Neuron (in vitro differentiated cells): ENCODE measurements around the gene MTCL1.

ENCODE experiments used
- H2AFZ ChIP-seq: one replicate; pipeline ENCODE4 v1.6.1; 2013; ENCODE audit warnings: low read depth, mild to moderate bottlenecking, inconsistent platforms, low read length, moderate library complexity
- H3K27me3 ChIP-seq: one replicate; pipeline ENCODE4 v1.6.1; 2013; ENCODE audit warnings: low read length; ENCODE audit not compliant: insufficient read depth
- H3K36me3 ChIP-seq: one replicate; pipeline ENCODE4 v1.6.1; 2013; ENCODE audit warnings: low read length; ENCODE audit not compliant: insufficient read depth
- H3K4me1 ChIP-seq: one replicate; pipeline ENCODE4 v1.6.1; 2013; ENCODE audit warnings: low read length; ENCODE audit not compliant: insufficient read depth
- H3K4me3 ChIP-seq: 2 replicates; pipeline ENCODE4 v1.5.1; 2013; ENCODE audit warnings: mild to moderate bottlenecking, low read length, moderate library complexity
- H3K9me3 ChIP-seq: one replicate; pipeline ENCODE4 v1.6.1; 2013; ENCODE audit warnings: low read length

MTCL1 gene

GRCh38 chr18:8826971-8827370 is 121.6 kb downstream of the MTCL1 start:
- Histone ChIP-seq H2AFZ (no peak overlapping the region), H3K36me3 (peaks cover 23% of the 10 kb centered on the region), H3K4me1 (peaks cover 2% of the 10 kb centered on the region), H3K27me3 (no peaks in the 10 kb centered on the region), H3K9me3 (peaks cover 7% of the 10 kb centered on the region), H3K4me3 (no peak overlapping the region)

- no peak overlapping the region for H3K4me3 ChIP-seq
- H3K4me1 ChIP-seq = peaks cover 2% of the 10 kb centered on the region
- peaks cover 7% of the 10 kb centered on the region for H3K9me3 ChIP-seq
- H2AFZ ChIP-seq = no peak overlapping the region
- H3K36me3 ChIP-seq = peaks cover 23% of the 10 kb centered on the region
- no peaks in the 10 kb centered on the region for H3K27me3 ChIP-seq
Observed at GRCh38 chr18:8828300-8828699, 122.9 kb downstream of the MTCL1 start.

DNA sequence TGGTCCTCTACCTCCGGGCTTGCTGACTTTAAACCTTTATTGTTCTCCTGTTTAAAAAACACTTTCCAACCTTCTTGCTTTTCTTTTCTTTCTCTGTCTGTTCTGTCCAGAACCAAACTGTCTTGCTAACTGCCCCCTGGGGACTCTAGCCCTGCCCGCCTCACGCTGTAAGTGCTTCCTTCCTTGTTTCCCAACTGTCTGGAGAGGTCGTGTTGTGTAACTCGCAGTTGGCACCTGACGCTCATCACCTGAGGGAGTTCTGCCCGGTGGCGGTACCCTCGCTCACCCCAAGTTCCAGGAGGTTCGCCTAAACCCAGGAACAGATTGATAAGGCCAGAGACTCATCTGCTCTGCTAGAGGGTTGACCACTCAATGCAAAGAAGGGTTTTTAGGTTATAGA is 123.4 kb downstream of the MTCL1 start:
- H3K36me3 ChIP-seq = peaks cover 23% of the 10 kb centered on the region
- H2AFZ ChIP-seq = no peak overlapping the region
- peaks cover 7% of the 10 kb centered on the region for H3K9me3 ChIP-seq
- no peak overlapping the region for H3K4me3 ChIP-seq
- H3K4me1 ChIP-seq = peaks cover 2% of the 10 kb centered on the region
- no peaks in the 10 kb centered on the region for H3K27me3 ChIP-seq

GRCh38 chr18:8830067-8831060 is 125.0 kb downstream of the MTCL1 start:
- H3K4me3 ChIP-seq = no peak overlapping the region
- no peaks in the 10 kb centered on the region for H3K27me3 ChIP-seq
- peaks cover 2% of the 10 kb centered on the region for H3K4me1 ChIP-seq
- H2AFZ ChIP-seq = no peak overlapping the region
- peaks cover 5% of the 10 kb centered on the region for H3K9me3 ChIP-seq
- H3K36me3 ChIP-seq = peaks cover 13% of the 10 kb centered on the region

DNA sequence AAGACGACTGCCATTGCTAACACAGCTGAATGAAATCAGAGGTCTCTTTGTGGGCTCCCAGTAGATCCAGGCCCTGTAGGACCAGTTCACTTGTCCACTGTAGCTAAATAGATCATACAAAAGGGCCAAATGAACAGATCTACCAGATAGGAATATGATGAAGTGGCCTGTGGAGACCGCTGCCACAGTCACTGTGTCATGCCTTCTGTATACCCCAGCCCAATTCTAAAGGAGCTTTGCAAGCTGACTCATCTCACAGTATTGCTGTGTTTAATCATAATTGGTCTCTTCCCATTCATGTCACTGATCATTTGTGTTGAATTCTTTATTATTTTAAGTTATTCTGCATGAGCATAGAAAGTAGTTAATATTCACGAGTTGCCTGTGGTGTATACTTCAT is 125.8 kb downstream of the MTCL1 start:
- Histone ChIP-seq H3K36me3 (peaks cover 7% of the 10 kb centered on the region), H3K9me3 (peaks cover 4% of the 10 kb centered on the region), H3K4me1 (peaks cover 2% of the 10 kb centered on the region), H2AFZ (no peak overlapping the region), H3K4me3 (no peak overlapping the region), H3K27me3 (no peaks in the 10 kb centered on the region)

DNA sequence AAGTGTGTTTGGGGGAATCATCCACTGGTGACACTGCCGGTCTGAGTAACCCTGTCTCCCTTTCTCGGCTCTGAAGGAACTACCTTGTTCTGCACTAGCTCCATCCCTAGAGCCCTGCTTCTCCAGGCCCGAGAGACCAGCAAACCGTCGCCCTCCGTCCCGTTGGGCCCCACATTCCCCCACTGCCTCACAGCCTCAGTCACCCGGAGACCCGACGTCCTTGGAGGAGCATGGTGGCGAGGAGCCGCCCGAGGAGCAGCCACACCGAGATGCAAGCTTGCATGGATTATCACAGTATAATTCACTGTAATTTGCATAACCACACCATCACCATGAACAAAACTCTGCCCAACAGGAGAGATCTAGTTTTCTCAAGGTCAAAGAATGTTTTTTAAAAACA is 126.2 kb downstream of the MTCL1 start:
- peaks cover 2% of the 10 kb centered on the region for H3K4me1 ChIP-seq
- H3K9me3 ChIP-seq = peaks cover 3% of the 10 kb centered on the region
- peaks cover 6% of the 10 kb centered on the region for H3K36me3 ChIP-seq
- no peak overlapping the region for H2AFZ ChIP-seq
- H3K4me3 ChIP-seq = no peak overlapping the region
- no peaks in the 10 kb centered on the region for H3K27me3 ChIP-seq

- Histone ChIP-seq H3K36me3 (no peaks in the 10 kb centered on the region), H3K9me3 (peaks cover 3% of the 10 kb centered on the region), H2AFZ (no peak overlapping the region), H3K4me1 (peaks cover 2% of the 10 kb centered on the region), H3K4me3 (no peak overlapping the region), H3K27me3 (no peaks in the 10 kb centered on the region)
Observed at GRCh38 chr18:8833480-8833879, 128.1 kb downstream of the MTCL1 start.

DNA sequence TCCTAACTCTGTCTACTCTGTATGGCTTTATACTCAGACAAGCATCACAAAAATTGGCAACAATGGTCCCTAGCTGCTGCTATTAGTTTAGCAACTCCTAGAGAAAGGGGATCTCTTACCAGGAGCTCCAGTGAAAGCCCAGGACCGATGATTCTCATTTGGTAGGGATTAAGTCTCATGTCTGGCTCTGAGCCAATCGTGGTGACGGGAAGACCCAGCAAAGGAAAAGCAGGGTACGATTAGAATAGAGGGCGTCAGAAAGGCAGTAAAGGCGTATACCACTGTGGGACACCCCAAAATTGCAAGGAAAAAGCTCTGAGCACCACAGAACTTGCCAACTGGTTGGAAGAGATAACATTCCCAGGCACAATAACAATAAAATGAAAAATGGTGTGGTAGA is 129.5 kb downstream of the MTCL1 start:
- no peaks in the 10 kb centered on the region for H3K36me3 ChIP-seq
- peaks cover 3% of the 10 kb centered on the region for H3K9me3 ChIP-seq

GRCh38 chr18:8835521-8835953 is 130.2 kb downstream of the MTCL1 start:
- Histone ChIP-seq H3K4me3 (no peak overlapping the region), H3K9me3 (no peaks in the 10 kb centered on the region), H3K27me3 (no peaks in the 10 kb centered on the region), H3K4me1 (no peaks in the 10 kb centered on the region), H2AFZ (no peak overlapping the region), H3K36me3 (no peaks in the 10 kb centered on the region)

More for the DNA sequence above, 129.5 kb downstream of the MTCL1 start:
- peaks cover 2% of the 10 kb centered on the region for H3K4me1 ChIP-seq
- no peaks in the 10 kb centered on the region for H3K27me3 ChIP-seq
- no peak overlapping the region for H2AFZ ChIP-seq
- H3K4me3 ChIP-seq = no peak overlapping the region

DNA sequence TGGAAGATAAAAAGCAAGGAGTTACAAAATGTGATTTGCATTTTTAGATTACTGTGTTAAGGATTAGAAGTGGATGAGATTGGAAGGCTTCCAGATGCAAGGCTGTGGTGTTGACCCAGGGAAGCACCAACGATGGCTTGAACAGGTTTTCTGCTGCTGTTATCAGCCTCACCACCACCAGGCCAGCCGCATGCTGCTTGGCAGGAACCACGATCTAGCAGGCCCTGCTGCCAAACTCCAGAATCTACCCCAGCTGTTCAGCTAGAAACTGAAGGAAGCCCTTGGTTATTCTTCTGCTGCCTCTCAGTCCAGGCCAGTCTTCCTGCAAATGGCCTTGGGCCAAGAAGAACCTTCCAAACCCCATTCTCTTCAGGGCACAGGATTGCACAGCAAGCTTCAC is 133.9 kb downstream of the MTCL1 start:
- H3K36me3 ChIP-seq = no peaks in the 10 kb centered on the region
- H3K9me3 ChIP-seq = no peaks in the 10 kb centered on the region
- no peak overlapping the region for H2AFZ ChIP-seq
- H3K27me3 ChIP-seq = no peaks in the 10 kb centered on the region
- H3K4me3 ChIP-seq = no peak overlapping the region
- H3K4me1 ChIP-seq = no peaks in the 10 kb centered on the region

DNA sequence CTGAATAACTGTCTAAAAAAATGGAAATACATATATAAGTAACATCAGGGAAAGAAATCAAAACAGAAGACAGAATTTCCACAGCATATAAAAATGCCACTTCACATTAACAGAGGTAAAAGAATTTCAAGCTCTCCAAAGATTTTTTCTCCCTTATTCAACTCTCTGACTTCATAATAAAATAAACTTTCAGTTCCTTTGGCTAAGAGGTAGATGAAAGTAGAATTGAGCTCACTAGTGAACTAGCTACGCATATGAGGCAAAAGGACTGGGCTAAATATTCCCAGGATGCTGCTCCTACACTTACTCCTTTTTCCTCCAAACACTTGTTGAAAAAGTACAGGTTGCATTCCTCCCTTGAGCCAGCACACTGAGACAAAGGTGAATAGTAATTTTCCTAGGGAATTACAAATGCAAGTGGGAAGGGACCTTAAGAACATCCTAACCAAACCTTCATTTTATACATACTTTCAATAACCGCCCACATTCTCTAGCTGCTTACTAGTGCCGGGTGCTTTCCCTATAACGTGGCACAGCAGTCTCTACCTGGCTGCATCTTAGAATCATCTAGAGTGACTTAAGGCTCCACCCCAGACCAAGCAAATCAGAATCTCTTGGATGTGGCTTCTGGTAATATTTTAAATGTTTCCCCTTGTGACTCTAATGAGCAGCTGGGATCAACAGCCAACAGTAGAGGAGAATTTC is 136.6 kb downstream of the MTCL1 start:
- Histone ChIP-seq H2AFZ (no peak overlapping the region), H3K4me1 (no peaks in the 10 kb centered on the region), H3K36me3 (no peaks in the 10 kb centered on the region), H3K4me3 (no peak overlapping the region), H3K9me3 (no peaks in the 10 kb centered on the region), H3K27me3 (no peaks in the 10 kb centered on the region)

DNA sequence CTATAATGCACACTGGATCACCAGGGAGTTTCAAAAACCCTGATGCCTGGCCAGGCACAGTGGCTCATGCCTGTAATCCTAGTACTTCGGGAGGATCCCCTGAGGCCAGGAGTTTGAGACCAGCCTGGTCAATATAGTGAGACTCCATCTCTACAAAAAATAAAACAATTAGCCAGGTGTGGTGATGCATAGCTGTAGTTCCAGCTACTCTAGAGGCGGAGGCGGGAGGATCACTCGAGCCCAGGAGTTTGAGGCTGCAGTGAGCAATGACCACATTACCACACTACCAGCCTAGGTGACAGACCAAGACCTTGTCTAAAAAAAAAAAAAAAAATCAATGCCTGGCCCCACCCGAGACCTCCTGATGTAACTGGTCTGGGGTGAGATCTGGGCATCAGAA is 137.2 kb downstream of the MTCL1 start:
- Histone ChIP-seq H3K27me3 (no peaks in the 10 kb centered on the region), H3K4me1 (no peaks in the 10 kb centered on the region), H2AFZ (no peak overlapping the region), H3K4me3 (no peak overlapping the region), H3K36me3 (no peaks in the 10 kb centered on the region), H3K9me3 (no peaks in the 10 kb centered on the region)

GRCh38 chr18:8843005-8843404 is 137.6 kb downstream of the MTCL1 start:
- Histone ChIP-seq H3K4me1 (no peaks in the 10 kb centered on the region), H3K4me3 (no peak overlapping the region), H3K9me3 (no peaks in the 10 kb centered on the region), H3K27me3 (no peaks in the 10 kb centered on the region), H2AFZ (no peak overlapping the region), H3K36me3 (no peaks in the 10 kb centered on the region)
